Right cardiac atrium (tissue), 5 donors: ENCODE measurements around the gene TBC1D22A. TPM values are rescaled to one million over a fixed set of nuclear protein-coding genes. Genes with fewer than 3 reads are reported as not detected.

ENCODE experiments used
- ATAC-seq, 2 donors: fragments of 200-7000 bp; cut with Tn5 transposase; one replicate each; pipeline versions ENCODE4 v1.8.0 to v1.9.1; 2020; ENCODE audit warnings: moderate library complexity in 2 of 2, mild to moderate bottlenecking in 1 of 2
- DNase-seq, 3 donors: peaks; one replicate each; pipeline ENCODE4 v3.0.0-alpha.2; 2020
- H3K27ac ChIP-seq: one replicate; pipeline ENCODE4 v1.5.1; 2013; ENCODE audit warnings: mild to moderate bottlenecking, low read length, control low read depth, moderate library complexity
- H3K27me3 ChIP-seq: one replicate; pipeline ENCODE4 v1.6.1; 2013; ENCODE audit not compliant: control insufficient read depth, insufficient read depth
- H3K4me1 ChIP-seq: one replicate; pipeline ENCODE4 v1.6.1; 2013; ENCODE audit warnings: low read length; ENCODE audit not compliant: control insufficient read depth, insufficient read depth
- H3K4me3 ChIP-seq: one replicate; pipeline ENCODE4 v1.5.1; 2013; ENCODE audit warnings: low read length, control low read depth
- H3K9me3 ChIP-seq: one replicate; pipeline ENCODE4 v1.6.1; 2013; ENCODE audit warnings: low read length; ENCODE audit not compliant: control insufficient read depth
- WGBS: extraction: QIAGEN DNeasy Blood & Tissue Kit; methylation state at CpG from one replicate; pipeline ENCODE4 v1.1.7; 2013; 5-methylcytosine and 5-hydroxymethylcytosine counted together
- intact Hi-C, 4 donors: fragments of 100-400 bp; cut with DNase I; formaldehyde crosslinking; loops; one replicate each; pipeline versions ENCODE4 v1.11.0 to v1.14.0; 2022 to 2023
- polyA plus RNA-seq: library from polyadenylated mRNA; stranded (reverse); fragments of 200-250 nt; gene quantifications from one replicate; pipeline ENCODE4 v1.2.3, GENCODE V29; 2013
- total RNA-seq, 4 donors: library from RNA; stranded (reverse); fragmentation: NEBNext Ultra II Directional; extraction: Animal tissue kit (Norgen Biotek cat#: 25700); gene quantifications; one replicate each; pipeline ENCODE4 v1.2.1, GENCODE V29; 2021
- donor health status: healthy with polysubstance abuse.
- donor health status: DM: no; HTN: yes; CAD: no.
- donor health status: DM: no; HTN: no; CAD: no.
- donor health status: DM: no; HTN: yes; CAD: no; lungs with severe emphysema.
- donor health status: DM: yes; HTN: yes; CAD: no.

The TBC1D22A gene
- total and polyA plus RNA-seq, 5 donors: 12.0 to 17.3 (median 15.7) TPM

DNA sequence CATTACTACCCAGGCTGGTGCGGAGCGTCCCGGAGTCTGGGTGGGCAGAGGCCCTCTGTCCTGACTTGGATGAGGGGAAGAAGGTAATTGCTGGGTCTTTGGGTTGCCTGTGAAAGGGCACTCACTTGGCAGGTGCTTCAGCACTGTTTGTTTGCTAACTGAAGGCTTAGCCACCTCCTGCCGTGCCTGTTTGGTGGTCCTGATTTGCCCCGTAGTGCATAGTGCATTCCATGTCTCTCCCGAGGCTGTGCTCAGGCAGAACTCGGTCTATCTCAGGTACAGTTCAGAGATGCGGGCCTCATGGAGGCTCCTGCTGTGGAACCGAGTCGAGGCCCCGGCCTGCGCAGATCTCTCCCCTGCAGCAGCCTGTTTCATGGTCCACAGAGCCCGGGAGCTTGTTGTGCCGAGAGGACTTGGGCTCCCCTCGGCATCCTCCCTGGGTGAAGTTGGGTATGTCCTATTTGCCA, 146.2 kb downstream of the TBC1D22A start:
- 88% methylated on average over 15 of the region's 15 CpGs for WGBS
- Histone ChIP-seq H3K27me3 (no peaks in the 10 kb centered on the region), H3K27ac (no peak overlapping the region), H3K4me1 (no peaks in the 10 kb centered on the region), H3K4me3 (no peak overlapping the region), H3K9me3 (no peaks in the 10 kb centered on the region)
- intact Hi-C loops: no loop called here
- ATAC-seq (no peak), DNase-seq (no peak)

DNA sequence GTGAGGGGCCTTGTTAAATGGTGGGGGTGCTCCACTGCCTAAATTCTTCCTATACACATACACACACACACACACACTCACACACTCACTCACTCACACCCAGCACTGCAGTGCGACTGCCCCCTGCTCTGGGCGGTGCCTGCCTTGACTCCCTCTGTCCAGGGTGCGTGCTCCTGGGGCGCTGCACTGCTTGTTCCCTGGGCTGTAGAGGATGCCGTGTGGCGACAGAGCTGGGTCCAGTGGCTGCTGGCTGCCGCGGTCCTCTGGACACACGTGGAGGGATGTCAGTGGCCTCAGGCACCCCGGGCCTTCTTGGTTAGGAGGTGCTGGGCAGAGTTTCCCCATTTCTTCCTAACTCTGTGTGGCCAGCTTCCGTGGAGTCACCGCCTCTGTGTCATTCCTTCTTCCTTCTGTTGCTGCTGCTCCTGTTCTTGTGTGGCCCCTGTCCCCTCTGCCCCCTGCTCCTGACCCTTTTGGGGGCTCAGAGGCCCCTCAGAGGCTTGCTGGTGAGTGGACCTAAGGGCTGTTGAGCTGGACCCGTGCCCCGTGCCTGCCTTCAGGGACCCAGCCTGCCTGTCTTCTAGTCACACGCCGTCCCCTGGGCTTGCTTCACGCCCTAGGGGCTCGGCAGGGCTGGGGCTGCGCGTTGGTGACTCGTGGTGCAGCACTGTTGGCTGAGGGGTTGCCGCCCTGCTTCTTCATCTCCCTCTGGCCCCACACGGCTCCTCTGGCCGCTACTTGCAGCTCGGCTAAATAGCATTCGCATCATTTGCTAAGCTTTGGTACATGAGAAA, 147.0 kb downstream of the TBC1D22A start:
- WGBS: 94% methylated on average over 26 of the region's 26 CpGs
- Histone ChIP-seq H3K4me3 (no peak overlapping the region), H3K27me3 (no peaks in the 10 kb centered on the region), H3K4me1 (no peaks in the 10 kb centered on the region), H3K27ac (no peak overlapping the region), H3K9me3 (no peaks in the 10 kb centered on the region)
- DNase-seq (no peak), ATAC-seq (no peak)
- intact Hi-C loops: no loop called here

DNA sequence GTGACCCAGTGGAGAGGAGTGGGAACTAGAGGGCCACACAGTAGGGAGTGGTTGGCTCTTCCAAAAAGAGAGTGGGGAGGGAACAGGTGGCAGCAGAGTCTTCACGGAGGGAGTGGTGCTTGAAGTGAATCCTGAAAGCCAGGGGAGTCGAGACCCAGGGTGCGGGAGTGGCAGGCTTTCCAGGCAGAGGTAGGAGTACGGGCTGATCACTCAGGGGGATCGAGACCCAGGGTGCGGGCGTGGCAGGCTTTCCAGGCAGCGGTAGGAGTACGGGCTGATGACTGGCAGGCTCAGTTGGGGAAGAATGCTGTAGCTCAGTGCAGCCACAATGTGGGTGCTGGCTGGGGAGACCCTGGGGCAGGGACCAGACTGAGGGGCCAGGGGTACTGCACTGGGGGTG, 148.2 kb downstream of the TBC1D22A start:
- Histone ChIP-seq H3K4me3 (no peak overlapping the region), H3K27ac (no peak overlapping the region), H3K4me1 (no peaks in the 10 kb centered on the region), H3K9me3 (no peaks in the 10 kb centered on the region), H3K27me3 (no peaks in the 10 kb centered on the region)
- ATAC-seq: no peak
- intact Hi-C loops: no loop called here
- DNase-seq: no peak
- WGBS: 93% methylated on average over 9 of the region's 9 CpGs

DNA sequence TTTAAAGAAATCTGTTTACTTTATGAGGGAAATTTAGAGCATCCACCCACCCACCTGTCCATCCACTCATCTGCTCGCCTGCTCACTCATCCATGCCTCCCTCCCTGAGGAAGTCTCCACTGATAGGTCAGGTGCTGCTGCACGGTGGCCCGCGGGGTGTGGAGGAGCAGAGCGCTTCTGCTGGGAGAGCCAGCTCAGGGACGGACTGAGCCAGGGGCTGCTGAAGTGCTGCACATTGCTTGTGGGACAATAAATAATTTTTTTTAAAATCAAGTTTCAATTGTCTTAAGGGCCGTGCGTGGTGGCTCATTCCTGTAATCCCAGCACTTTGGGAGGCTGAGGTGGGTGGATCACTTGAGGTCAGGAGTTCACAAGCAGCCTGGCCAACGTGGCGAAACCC, 148.9 kb downstream of the TBC1D22A start:
- no peaks in the 10 kb centered on the region for H3K9me3 ChIP-seq
- DNase-seq (no peak), ATAC-seq (no peak)
- WGBS: 90% methylated on average over 10 of the region's 10 CpGs
- no peak overlapping the region for H3K4me3 ChIP-seq
- H3K4me1 ChIP-seq: no peaks in the 10 kb centered on the region
- H3K27ac ChIP-seq: no peak overlapping the region
- no peaks in the 10 kb centered on the region for H3K27me3 ChIP-seq
- intact Hi-C loops: no loop called here

DNA sequence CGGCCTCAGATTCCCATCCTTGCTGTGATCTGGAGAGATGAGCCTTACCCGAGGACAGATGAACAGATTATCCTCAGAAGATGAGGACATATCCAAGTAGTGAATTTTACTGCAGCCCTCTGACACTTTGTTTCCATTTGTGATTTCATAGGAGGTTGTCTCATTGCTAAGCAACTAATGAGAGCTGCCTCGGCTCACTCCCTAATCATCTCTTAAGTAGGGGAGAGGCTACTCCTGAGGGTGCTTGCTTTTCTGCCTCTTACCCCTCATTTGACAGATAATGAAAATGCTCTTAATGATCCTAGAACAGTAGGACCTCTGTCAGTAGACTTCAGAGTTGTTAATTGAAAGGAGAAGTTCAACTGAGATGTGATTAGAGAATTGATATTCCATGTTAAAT, 150.9 kb downstream of the TBC1D22A start:
- WGBS: 68% methylated on average over 3 of the region's 3 CpGs
- Histone ChIP-seq H3K27ac (no peak overlapping the region), H3K4me1 (no peaks in the 10 kb centered on the region), H3K9me3 (no peaks in the 10 kb centered on the region), H3K4me3 (no peak overlapping the region), H3K27me3 (no peaks in the 10 kb centered on the region)
- DNase-seq: no peak
- no peak for ATAC-seq
- intact Hi-C loops: no loop called here

DNA sequence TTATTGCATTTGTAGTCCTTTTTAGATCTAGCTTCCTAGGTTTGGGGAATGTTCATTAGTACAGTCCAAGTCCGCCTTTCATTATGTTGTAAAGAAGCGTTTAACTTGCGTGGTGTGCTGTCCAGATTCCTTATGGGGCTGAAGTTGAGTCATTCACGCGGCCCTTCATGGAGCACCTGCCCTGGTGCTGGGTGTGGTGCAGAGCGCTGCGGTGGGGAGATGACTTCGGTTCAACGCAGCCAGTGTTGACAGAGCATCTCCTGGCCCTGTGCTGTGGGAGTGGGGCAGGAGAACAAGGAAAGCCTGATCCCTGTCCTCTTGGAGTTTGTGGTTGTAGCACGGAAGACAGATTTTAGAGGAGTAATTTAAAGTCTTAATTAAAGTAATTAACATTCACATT, 152.0 kb downstream of the TBC1D22A start:
- H3K4me3 ChIP-seq: no peak overlapping the region
- no peaks in the 10 kb centered on the region for H3K4me1 ChIP-seq
- DNase-seq (no peak), ATAC-seq (no peak)
- 89% methylated on average over 10 of the region's 10 CpGs for WGBS
- H3K27ac ChIP-seq: no peak overlapping the region
- H3K9me3 ChIP-seq: no peaks in the 10 kb centered on the region
- intact Hi-C loops: no loop called here
- no peaks in the 10 kb centered on the region for H3K27me3 ChIP-seq

DNA sequence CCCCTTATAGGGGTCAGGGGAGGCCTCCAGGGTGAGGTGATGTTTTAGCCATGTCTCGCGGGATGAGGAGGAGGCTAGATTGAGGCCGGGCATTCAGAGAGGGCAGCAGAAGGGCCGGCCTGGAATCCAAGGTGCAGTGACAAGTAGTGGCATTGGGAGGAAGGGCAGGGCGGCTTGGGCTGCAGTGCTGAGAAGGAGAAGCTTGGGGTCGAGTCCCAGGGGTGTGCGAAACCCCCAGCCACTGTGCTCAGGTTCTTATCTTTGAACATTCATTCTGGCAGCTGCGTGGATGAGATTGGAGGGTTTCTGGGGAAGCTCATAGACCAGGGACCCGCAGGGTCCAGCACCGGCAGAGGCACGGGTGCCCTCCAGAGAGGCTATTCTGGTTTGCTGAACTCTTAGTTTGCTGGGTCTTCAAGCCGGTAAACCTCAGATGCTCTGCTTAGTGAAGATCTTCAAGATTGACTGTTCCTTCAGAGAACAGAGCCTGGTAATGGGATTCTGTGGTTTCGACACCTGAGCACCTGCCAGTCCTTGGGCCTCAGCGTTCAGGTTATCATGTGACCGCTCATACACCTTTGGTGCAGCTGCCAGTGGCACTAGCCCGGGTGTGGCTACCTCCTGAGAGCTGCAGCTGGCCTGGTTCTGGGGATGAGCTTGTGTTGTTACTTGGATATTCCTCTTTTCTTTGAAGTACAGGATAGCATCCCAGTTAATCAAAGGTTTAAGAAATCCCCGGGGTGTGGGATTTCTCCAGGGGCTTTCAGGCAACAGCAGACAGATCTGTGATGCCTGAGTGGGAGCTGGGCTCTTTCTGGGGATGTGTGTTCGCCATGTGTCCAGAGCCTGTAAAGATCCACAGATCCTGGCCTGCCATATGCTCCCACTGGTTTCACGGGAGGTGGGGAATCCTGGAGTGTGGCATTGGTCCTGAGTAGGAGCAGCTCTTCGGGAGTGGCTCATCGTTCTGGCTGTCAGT, 152.8 kb downstream of the TBC1D22A start:
- DNase-seq (no peak), ATAC-seq (no peak)
- H3K4me1 ChIP-seq: no peaks in the 10 kb centered on the region
- intact Hi-C loops: no loop called here
- WGBS: 94% methylated on average over 21 of the region's 21 CpGs
- no peaks in the 10 kb centered on the region for H3K27me3 ChIP-seq
- no peaks in the 10 kb centered on the region for H3K9me3 ChIP-seq
- H3K27ac ChIP-seq: no peak overlapping the region
- H3K4me3 ChIP-seq: no peak overlapping the region

DNA sequence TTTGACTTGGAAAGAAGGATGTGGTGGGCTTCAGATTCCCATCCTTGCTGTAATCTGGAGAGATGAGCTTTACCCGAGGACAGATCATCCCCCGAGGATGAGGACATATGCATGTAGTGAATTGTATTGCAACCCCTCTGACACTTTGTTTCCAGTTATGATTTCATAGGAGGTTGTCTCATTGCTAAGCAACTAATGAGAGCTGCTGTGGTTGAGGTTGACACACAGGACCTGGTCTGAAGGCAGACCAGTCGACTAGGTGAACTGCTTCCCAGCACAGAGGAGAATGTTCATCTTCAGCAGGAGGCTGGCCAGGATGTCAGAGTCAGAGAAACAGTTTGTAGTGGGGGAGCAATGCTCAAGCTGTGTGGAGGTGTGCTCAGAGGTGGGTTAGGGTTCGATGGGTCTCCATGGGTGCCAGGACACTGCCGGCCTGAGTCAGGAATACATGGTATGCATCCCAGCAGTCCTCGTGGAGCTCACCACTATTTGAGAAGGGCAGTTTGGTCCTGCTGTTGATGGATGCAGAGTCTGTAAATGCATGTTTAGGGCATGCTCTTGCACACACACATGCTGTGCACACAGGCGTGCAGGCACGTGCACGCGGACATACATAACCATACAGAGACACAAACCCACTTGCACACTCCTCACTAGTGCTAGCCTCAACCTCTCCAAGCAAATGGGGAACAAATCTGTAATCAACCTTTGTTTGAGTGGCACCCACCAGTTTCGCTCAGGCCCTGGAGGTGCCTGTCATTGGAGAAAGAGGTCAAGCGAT, 153.7 kb downstream of the TBC1D22A start:
- WGBS: 96% methylated on average over 12 of the region's 12 CpGs
- intact Hi-C loops: no loop called here

DNA sequence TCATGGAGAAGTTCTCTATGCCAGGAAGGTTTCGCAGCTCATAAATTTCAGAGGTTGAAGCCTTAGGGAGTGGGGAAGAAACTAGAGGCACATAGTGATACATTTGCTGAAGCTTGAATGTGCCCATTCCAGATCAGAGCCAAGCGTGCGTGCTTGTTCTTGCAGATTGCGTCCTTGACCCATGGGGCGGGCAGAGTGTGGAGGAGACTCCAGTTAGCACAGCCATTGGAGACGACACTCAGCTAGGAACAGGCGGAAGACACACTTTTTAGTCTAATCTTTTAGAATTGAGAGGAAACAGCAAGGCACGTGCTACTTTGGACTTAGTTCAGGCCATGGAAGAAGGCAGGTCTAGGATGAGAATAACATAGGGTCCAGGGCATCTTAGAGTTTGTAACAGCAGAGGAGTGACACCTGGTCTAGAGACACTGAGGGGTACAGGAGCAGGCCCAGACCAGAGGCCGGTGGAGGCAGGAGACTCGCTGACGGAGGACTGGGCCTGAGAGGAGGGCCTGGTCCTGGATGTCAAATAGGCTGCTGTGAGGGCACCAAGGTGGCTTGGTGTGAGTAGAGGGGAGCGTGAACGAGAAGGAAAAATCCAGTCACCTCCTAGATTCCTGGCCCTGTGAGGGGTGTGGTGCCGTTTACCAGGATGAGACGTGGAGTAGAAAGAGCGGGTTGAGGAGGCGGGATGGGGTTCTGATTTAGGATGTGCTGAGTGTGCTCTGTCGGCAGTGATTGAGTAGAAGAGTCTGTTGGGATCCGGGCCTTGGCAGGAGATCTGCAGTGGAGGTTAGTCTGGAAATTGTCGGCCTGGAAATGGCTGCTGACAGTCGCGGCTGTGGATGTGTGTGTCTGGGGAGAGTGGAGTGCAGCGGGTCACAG, 154.7 kb downstream of the TBC1D22A start:
- Histone ChIP-seq H3K27me3 (no peaks in the 10 kb centered on the region), H3K9me3 (no peaks in the 10 kb centered on the region), H3K27ac (no peak overlapping the region), H3K4me3 (no peak overlapping the region), H3K4me1 (no peaks in the 10 kb centered on the region)
- WGBS: 88% methylated on average over 23 of the region's 23 CpGs
- DNase-seq (no peak), ATAC-seq (peak in 1 of 2 donors; percentile 13)
- intact Hi-C loops: no loop called here

More for the DNA sequence above, 153.7 kb downstream of the TBC1D22A start:
- Histone ChIP-seq H3K4me1 (no peaks in the 10 kb centered on the region), H3K4me3 (no peak overlapping the region), H3K27ac (no peak overlapping the region), H3K27me3 (no peaks in the 10 kb centered on the region), H3K9me3 (no peaks in the 10 kb centered on the region)
- DNase-seq: no peak
- ATAC-seq: no peak

DNA sequence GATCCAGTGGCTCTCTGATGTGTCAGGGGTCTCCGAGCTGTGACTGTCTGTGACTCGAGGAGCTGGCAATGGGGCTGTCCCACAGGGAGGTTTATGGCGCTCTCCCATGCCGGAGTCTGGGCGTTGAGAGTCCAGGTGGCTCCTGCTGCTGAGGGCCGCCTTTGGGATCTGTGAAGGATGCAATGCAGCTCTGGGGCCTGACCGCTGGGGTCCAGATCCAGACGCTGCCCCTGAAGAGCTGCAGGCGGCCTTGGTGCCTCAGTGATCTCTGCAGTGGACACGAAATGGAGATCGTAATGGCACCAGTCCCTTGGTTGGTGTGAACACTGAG, 155.3 kb downstream of the TBC1D22A start:
- 86% methylated on average over 11 of the region's 11 CpGs for WGBS
- intact Hi-C loops: no loop called here
- DNase-seq: no peak
- Histone ChIP-seq H3K4me3 (no peak overlapping the region), H3K27me3 (no peaks in the 10 kb centered on the region), H3K9me3 (no peaks in the 10 kb centered on the region), H3K4me1 (no peaks in the 10 kb centered on the region), H3K27ac (no peak overlapping the region)
- ATAC-seq: no peak
